GM20431 (cell line): Measurements from ENCODE around the gene NT5C2.
"Not testable (repeated sequence)": the region's sequence is repeated elsewhere in the genome, so short reads cannot be mapped to it uniquely, and the experiment has no call there.

ENCODE experiments used
- in situ Hi-C: fragments of 300-500 bp; cut with MseI, MboI; formaldehyde crosslinking; loops from one replicate; pipeline ENCODE4 v1.15.0; 2020; ENCODE audit warnings: low sequenced_read_pairs; ENCODE audit not compliant: unreplicated experiment

The NT5C2 gene

DNA sequence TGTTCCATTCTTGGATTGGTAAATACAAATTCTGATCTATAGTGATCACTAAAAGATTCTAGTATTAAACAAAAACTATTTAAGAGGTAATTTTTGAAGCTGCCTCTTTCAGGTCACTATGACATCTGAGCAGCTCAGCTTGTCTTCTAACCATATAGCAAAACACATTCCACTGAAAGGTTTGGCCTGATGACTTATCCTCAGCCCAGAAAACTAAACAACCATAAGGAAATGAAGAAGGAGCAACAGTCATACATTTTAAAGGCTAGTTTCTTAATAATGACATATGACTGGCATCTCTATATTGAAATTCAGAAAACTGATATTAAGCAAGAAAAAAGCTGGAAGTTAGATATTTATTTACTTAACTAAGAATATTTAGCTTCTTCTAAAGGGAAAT is 24.6 kb downstream of the NT5C2 start:
- in situ Hi-C loops = no loop called here

DNA sequence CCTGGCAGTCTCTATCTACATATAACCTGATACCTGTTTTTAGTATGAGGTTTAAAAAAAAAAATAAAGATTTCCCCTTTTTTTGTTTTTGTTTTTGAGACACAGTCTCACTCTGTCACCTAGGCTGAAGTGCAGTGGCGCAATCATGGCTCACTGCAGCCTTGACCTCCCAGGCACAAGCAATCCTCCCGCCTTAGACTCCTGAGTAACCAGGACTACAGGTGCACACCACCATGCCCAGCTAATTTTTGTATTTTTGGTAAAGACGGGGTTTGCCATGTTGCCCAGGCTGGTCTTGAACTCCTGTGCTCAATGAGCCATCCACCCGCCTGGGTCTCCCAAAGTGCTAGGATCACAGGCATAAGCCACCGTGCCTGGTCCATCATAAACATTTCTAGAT is 25.5 kb downstream of the NT5C2 start:
- in situ Hi-C loops = not testable (repeated sequence)

DNA sequence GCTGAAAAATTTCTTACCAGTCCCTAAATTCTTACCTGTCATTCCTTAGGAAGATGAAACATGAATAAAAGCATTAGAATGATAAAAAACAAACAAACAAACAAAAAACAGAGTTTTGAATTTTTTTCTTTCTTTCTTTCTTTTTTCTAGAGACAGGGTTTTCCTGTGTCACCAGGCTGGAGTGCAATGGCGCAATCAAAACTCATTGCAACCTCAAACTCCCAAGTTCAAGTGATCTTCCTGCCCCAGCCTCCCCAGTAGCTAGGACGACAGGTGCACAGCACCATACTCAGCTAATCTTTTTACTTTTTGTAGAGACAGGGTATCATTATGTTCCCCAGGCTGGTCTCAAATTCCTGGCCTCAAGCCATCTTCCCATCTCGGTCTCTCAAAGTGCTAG is 26.5 kb downstream of the NT5C2 start:
- in situ Hi-C loops = no loop called here

DNA sequence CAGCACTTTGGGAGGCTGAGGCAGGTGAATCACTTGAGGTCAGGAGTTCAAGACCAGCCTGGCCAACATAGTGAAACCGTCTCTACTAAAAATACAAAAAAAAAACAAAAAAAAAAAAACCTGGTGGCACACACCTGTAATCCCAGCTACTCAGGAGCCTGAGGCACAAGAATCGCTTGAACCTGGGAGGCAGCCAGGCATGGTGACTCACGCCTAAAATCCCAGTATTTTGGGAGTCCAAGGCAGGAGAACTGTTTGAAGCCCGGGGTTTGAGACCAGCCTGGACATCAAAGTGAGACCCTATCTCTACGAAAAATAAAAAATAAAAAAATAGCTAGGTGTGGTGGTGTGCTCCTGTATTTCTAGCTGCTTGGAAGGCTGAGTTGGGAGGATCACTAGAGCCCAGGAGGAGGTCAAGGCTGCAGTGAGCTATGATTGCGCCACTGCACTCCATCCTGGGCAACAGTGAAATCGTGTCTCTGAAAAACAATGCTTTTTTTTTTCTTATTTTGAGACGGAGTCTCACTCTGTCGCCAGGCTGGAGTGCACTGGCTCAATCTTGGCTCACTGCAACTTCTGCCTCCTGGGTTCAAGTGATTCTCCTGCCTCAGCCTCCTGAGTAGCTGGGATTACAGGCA is 29.2 kb downstream of the NT5C2 start:
- in situ Hi-C loops = not testable (repeated sequence)

DNA sequence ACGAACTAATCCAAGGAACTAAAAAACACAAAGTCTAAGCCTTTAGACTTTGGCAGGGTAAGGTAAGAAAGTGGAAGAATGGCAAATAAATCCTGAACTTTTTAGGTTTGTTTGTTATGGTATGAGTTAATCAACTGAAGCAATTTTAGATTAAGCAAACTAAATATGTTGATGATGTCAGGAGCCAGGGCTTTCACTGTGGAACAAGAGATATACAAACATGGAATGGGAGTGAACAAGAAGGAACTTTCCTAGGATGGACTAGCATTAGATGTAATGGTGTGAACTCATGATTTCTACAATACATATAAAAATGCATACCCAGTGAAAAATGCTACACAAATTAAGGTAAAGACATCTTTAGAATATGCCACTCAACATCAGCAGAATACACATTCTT is 35.8 kb downstream of the NT5C2 start:
- in situ Hi-C loops = no loop called here

DNA sequence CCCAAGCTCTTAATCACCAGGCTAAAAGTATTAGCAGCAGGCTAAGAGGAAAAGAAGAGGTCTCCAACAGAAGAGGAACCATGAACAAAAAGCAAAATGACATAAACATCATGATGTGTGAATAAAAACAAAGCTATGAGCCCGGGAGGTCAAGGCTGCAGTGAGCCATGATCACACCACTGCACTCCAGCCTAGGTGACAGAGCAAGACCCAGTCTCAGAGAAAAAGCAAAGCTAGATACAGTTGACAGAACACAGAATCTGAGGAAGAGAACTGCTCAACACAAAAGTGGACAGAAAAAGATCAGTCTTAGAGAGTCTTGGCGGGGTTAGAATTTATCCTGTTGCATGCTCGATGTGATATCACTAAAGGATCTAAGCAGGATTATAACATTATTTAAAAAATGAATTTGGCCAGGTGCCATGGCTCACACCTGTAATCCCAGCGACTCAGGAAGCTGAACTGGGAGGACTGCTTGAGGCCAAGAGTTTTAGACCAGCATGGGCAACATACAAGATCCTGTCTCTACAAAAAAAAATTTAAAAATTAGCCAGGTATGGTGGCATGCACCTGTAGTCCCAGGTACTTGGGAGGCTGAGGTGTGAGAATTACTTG is 37.5 kb downstream of the NT5C2 start:
- in situ Hi-C loops = no loop called here

DNA sequence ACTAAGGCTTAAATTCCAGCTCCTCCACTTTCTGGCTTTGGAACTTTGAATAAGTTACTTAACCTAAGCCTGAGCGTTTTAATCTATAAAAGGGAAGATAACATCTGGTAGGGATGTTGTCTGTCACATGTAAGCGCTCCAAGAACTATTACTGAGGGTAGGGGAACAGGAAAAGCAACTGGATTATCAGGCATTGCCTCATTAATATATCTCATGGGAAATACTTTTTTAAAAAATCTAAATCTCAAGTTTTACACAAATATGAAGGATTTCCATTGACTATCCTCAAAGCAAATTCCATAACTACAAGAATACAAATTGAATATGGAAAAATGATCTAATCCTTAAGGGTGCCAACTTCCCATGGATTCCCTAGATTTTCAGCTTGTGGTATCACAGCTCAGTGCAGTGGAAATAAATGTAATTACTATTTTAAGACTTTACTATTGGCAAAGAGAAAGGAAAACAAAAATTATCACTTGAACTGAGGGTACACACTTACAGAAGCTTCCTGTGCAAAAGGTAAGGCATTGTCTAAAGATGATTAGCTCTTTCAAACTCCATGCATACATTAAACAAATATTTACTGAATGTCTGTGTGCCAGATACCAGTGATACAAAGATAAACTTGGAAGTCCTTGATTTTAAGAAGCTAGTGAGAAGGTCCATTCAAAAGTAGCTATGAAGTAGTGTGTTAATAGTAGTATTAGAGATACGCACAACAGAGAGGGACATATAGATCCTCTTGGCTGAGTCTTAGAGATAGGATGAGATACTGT is 38.4 kb downstream of the NT5C2 start:
- in situ Hi-C loops = no loop called here

DNA sequence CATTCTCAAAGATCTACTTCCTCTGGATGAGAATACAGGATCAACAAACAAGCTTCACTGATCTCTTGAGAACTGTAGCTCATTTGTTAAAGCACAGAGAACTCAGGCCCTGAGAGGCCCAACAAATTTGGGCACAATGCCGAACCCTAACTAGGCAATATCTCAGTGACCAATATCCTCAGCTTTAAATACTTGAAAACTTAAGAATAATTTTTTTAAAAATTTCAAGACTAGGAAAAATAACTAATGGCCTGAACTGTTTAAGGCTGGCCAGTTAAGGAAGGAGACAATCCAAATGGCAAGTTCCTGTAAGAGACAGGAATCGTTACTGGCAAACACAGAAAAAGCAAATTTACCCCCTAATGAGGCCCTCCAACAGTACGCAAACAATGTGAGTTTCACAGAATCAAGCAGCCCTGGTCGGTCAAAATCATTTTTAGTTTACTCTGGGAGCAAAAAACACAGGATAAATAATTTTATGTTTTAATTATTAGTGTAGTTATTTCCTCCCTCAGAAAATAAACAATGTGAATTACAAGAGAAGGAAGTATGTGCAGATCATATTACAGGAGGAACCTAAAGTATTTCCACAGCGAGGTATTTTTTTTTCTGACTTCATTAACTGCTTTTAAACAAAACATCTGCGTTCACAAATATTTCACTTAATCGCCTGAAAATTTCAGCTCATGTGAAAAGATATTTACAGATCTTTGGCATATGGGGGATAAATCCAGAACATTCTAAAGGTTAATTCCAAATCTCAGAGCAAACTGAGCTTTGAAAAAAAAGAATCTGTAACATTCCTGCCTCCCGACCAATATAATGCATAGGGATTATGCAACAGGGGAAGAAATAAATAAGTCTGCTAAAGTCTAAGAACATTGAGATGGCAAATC is 39.5 kb downstream of the NT5C2 start:
- in situ Hi-C loops = no loop called here

DNA sequence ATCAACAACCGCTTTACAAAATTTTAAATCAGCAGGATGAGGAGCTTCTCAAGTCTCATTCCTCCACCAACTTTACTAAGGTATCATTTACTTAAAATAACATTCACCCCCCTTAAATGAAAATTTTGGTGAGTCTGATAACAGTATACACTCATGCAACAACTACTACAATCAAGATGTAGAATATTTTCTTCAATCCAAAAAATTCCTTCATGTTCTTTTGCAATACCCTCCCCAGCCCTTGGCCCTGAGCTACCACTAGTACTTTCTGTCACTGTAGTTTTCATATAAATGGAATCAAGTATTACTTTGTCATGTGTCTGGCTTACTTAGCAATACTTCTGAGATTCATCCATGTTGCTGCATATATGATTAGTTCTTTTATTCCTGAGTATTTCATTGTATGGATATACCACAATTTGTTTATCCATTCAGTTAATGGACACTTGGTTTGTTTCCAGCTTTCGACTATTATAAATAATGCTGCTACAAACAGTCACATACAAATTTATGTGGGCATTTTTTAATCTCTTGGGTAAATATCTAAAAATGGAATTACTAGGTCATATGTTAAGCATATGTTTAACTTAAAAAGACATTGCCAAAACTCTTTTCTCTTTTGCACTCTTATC is 43.0 kb downstream of the NT5C2 start:
- in situ Hi-C loops = no loop called here

DNA sequence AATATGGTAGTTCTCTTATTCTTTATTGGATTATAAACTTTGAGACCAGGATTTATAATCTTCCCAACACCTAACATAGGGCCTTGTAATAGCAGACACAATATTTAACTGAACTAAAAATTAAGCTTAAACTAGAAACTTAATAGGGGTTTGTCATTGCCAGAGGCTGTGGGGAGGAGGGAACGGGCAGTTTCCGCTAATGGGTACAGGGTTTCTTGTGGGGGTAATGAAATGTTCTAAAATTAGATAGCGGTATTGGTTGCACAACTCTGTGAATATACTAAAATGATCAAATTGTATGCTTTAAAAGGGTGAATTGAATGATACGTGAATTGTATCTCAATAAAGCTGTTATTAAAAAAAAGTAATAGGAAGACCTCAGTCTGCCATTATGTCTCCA is 45.4 kb downstream of the NT5C2 start:
- in situ Hi-C loops = no loop called here

DNA sequence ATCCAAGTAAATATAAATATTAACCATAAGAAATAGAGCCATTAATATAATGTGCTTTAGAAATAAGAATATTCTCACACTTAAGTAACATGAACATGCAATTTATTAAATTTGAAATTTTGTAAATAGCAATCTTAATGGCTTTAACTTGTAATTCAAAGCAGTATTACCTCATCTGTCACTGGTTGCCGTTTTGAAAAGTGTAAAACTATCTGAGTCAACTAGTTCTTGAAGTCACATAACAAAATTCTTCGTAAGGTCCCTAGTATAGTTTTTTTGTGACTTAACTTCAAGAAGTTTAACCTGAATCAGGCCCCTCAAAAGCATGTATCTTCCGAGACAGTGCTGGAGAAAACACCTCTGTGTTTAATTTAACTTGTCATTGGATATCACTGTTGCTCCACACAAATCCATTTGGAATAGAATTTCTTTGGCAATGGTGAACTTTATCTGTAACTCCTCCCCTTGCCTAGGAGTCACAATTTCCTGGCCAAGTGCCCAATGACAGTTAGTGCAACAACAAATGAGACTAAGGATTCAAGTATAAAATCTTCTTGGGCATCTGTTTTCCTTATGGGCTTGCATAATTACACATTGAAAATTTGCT is 47.1 kb downstream of the NT5C2 start:
- in situ Hi-C loops = no loop called here

DNA sequence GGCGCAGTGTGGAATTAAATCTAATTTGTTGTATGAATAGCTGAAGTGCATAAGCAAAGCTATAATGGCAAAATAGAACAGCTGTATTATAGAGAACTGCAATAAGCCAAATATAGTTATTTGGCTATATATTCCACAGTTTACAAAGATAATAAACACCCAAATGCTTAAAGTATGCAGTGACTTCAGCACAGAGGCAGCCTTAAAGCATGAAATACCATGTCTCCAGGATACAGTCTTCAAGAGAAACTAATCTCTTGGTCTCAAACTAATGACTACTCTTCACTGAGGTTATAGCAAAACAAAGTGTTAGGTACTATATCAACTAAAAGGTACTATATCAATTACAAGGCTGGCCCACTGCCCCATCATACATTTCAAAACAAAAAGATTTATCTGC is 48.0 kb downstream of the NT5C2 start:
- in situ Hi-C loops = no loop called here

DNA sequence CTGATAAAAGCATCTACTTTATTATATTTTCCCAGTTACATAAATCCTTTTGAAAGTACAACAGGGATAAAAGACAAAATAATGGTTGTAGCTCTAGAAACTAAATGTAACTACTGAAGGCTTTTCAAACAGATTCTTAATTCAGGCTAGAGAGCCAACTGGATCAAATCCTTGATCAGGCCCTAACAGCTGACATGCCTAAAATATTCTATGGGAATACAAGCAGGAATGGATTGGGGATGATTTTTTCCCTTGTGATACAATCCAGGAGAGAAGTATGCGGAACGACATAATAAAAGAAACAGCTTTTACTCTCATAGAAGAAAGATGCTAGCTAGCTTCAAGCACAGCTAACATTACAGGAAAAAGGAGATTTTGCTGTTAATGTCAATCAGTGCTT is 49.0 kb downstream of the NT5C2 start:
- in situ Hi-C loops = no loop called here

DNA sequence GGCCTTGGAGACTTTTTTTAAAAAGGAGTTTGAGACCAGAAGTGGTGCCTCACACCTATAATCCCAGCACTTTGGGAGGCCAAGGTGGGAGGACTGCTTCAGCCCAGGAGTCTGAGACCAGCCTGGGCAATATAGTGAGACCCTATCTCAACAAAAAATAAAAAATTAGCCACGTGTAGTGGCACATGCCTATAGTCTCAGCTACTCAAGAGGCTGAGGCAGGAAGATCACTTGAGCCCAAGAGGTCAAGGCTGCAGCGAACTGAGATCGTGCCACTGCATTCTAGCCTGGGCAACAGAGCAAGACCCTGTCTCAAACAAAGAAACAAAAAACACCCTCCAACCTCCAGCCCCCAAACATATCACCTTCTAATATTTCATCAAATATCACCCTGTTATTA is 49.4 kb downstream of the NT5C2 start:
- in situ Hi-C loops = not testable (repeated sequence)

DNA sequence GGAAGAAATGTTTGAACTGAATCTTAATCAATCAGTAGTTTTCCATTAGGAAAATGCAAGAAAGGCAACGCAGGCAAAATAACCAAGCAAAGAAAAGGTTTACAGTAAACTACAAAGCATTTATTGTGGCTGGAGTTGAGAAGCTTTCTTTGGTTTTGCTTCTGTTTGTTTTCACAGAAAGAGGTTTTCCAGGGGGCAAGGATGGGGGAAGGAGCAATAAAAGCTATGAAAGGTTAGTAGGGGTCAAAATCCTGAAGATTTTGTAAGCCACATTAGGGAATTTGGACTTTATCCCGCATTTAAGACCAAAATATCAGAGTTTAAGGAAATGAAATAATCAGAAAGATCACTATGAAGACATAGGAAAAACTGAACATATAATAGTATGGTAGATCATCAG is 51.1 kb downstream of the NT5C2 start:
- in situ Hi-C loops = no loop called here

DNA sequence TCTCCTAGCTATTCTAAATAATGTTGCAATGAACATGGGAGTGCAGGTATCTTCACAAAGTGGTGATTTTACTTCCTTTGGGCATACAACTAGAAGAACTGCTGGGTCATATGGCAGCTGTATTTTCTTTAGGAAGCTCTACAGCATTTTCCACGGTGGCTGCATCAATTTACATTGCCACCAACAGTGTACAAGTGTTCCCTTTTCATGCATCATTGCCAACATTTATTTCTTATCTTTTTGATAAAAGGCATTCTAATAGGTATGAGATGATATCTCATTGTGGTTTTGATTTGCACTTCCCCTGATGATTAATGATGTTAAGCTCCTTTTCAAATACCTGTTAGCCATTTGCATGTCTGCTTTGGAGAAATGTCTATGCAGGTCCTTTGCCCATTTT is 52.6 kb downstream of the NT5C2 start:
- in situ Hi-C loops = no loop called here

DNA sequence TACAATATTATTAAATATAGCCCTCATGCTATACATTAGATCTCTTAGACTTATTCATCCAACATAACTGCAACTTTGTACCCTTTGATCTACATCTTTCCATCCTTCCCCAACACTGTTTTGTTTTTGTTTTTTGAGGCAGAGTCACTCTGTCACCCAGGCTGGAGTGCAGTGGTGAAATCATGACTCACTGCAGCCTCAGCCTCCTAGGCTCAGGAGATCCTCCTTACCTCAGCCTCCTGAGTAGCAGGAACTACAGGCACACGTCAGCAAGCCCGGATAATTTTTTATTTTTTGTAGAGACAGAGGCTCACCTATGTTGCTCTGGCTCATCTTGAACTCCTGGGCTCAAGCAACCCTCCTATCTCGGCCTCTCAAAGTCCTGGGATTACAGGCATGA is 53.3 kb downstream of the NT5C2 start:
- in situ Hi-C loops = no loop called here

DNA sequence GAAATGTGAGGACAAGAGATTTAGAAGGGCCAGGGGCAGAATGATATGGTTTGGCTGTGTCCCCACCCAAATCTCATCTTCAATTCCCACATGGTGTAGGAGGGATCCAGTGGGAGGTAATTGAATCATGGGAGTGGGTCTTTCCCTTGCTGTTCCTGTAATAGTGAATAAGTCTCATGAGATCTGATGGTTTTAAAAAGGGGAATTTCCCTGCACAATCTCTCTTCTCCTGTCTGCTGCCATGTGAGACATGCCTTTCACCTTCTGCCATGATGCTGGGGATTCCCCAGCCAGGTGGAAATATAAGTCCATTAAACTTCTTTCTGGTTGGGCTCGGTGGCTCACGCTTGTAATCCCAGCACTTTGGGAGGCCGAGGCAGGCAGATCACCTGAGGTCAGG is 57.9 kb downstream of the NT5C2 start:
- in situ Hi-C loops = not testable (repeated sequence)

DNA sequence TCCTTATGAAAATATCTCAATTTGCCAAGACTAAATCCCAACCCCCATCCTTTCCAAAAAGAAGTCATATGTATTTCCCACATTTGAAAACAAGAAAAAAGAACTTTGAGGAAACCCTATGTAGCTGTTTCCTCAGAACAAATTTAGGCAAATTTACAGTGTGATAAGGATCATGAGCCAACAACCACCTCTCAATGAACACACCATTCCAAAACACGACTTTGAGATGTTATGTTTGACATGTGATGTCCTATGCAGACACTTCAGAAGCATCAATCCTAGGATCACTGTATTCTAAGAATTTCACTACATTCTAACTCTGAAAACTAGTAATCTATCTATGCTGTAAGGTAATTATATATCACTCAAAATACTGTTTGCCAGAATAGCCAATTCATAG is 62.2 kb downstream of the NT5C2 start:
- in situ Hi-C loops = no loop called here

DNA sequence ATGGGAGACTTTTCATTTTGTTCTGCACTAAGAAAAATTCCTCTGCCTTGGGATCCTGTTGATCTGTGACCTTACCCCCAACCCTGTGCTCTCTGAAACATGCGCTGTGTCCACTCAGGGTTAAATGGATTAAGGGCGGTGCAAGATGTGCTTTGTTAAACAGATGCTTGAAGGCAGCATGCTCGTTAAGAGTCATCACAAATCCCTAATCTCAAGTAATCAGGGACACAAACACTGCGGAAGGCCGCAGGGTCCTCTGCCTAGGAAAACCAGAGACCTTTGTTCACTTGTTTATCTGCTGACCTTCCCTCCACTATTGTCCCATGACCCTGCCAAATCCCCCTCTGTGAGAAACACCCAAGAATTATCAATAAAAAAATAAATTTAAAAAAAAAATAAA is 62.9 kb downstream of the NT5C2 start:
- in situ Hi-C loops = not testable (repeated sequence)
